Endothelial cell (in vitro differentiated cells): Measurements from ENCODE around the gene DAAM2. TPM values are rescaled to one million over a fixed set of nuclear protein-coding genes. Genes with fewer than 3 reads are reported as not detected.

Experiments
- DNase-seq: peaks from one replicate; pipeline ENCODE4 v3.0.0; 2021; ENCODE audit warnings: low spot score
- H3K27ac Mint-ChIP-seq: one replicate; pipeline ENCODE4 v1.8.0; 2021; ENCODE audit warnings: mixed read lengths, inconsistent platforms; ENCODE audit not compliant: unreplicated experiment
- H3K27me3 Mint-ChIP-seq: one replicate; pipeline ENCODE4 v1.8.0; 2021; ENCODE audit warnings: mild to moderate bottlenecking, moderate library complexity, mixed read lengths, inconsistent platforms; ENCODE audit not compliant: unreplicated experiment
- H3K36me3 Mint-ChIP-seq: one replicate; pipeline ENCODE4 v1.8.0; 2021; ENCODE audit warnings: mild to moderate bottlenecking, low read depth, mixed read lengths, inconsistent platforms; ENCODE audit not compliant: unreplicated experiment
- H3K4me1 Mint-ChIP-seq: one replicate; pipeline ENCODE4 v1.8.0; 2021; ENCODE audit warnings: mild to moderate bottlenecking, mixed read lengths, inconsistent platforms; ENCODE audit not compliant: unreplicated experiment
- H3K4me3 Mint-ChIP-seq: one replicate; pipeline ENCODE4 v1.8.0; 2021; ENCODE audit warnings: mild to moderate bottlenecking, mixed read lengths, inconsistent platforms; ENCODE audit not compliant: unreplicated experiment
- H3K9me3 Mint-ChIP-seq: one replicate; pipeline ENCODE4 v1.8.0; 2021; ENCODE audit warnings: mixed read lengths, inconsistent platforms; ENCODE audit not compliant: unreplicated experiment
- long read RNA-seq: library from polyadenylated mRNA; unstranded; transcript quantifications from one replicate; pipeline ENCODE4 v2.0.0, GENCODE V29; 2020; ENCODE audit not compliant: unreplicated experiment
- total RNA-seq: library from RNA; stranded (reverse); fragmentation: NEBNext Ultra II Directional; extraction: Animal tissue kit (Norgen Biotek cat#: 25700); gene quantifications from one replicate; pipeline ENCODE4 v1.2.1, GENCODE V29; 2021; ENCODE audit not compliant: unreplicated experiment
- TF ChIP-seq, protein P1 (sequence below): fragments of 200-600 bp; sonication (generic); IDR thresholded peaks from one replicate; pipeline ENCODE4 v1.5.0; 2021; ENCODE audit warnings: antibody characterized with exemption; ENCODE audit not compliant: unreplicated experiment

The DAAM2 gene
- total RNA-seq: 3.0 TPM
- long read RNA-seq, partial matches to known transcripts: 0 of 1 reads
- long read RNA-seq, other reads (novel, unspliced or antisense): 0 of 1 reads

DNA sequence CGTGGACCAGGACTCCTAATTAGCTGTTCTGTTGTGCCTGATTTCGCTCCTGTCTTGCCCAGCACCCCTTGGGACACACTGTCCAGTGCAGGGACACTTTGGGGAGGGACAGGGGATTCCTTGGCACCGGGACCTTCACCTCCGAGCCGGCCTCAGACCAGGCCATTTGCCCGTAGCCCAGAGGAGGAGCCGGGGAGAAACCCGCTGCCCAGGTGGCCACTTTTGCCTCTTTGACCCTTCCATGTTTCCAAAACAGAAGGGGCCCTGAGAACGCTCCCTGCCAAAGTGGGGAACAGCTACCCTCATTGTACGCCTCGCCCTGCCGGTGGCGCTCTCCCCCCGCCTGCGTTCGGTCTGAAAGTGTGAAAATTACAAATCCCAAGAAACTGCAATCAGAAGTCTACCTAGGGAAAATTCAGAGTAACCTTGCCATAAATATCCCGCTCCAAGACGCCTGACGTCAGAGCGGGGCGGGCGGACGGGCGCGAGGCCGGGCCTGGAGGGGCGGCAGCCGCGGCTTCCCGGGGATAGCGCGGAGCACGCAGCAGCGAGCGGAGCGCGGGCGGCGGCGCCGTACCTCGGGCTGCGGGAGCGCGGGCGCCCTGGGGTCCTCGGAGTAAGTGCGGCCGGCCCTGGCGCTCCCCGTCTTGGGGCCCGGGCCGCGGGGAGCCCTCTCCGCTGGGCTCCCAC lies at the start of gene DAAM2:
TSS of gene DAAM2 (plus strand) at position 527 of the 690 bp plus-strand sequence. CDS start 63,927 bp downstream, outside the sequence.
- no peaks in the 10 kb centered on the region for H3K36me3 Mint-ChIP-seq
- no peak within 1 kb of the TSS for H3K27ac Mint-ChIP-seq
- DNase-seq: peak; percentile 60
- H3K27me3 Mint-ChIP-seq: peaks cover 4% of the 10 kb centered on the region
- peaks cover 15% of the 10 kb centered on the region for H3K4me1 Mint-ChIP-seq
- peak within 1 kb of the TSS; percentile 84 for H3K4me3 Mint-ChIP-seq
- no peaks in the 10 kb centered on the region for H3K9me3 Mint-ChIP-seq
- TF ChIP-seq, protein P1, sequence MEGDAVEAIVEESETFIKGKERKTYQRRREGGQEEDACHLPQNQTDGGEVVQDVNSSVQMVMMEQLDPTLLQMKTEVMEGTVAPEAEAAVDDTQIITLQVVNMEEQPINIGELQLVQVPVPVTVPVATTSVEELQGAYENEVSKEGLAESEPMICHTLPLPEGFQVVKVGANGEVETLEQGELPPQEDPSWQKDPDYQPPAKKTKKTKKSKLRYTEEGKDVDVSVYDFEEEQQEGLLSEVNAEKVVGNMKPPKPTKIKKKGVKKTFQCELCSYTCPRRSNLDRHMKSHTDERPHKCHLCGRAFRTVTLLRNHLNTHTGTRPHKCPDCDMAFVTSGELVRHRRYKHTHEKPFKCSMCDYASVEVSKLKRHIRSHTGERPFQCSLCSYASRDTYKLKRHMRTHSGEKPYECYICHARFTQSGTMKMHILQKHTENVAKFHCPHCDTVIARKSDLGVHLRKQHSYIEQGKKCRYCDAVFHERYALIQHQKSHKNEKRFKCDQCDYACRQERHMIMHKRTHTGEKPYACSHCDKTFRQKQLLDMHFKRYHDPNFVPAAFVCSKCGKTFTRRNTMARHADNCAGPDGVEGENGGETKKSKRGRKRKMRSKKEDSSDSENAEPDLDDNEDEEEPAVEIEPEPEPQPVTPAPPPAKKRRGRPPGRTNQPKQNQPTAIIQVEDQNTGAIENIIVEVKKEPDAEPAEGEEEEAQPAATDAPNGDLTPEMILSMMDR: no peak

- no peak for DNase-seq
- no peak overlapping the region for H3K4me3 Mint-ChIP-seq
- no peaks in the 10 kb centered on the region for H3K4me1 Mint-ChIP-seq
- no peaks in the 10 kb centered on the region for H3K27me3 Mint-ChIP-seq
- H3K36me3 Mint-ChIP-seq: no peaks in the 10 kb centered on the region
- TF ChIP-seq, protein P1: no peak
- no peak overlapping the region for H3K27ac Mint-ChIP-seq
- no peaks in the 10 kb centered on the region for H3K9me3 Mint-ChIP-seq
Observed at GRCh38 chr6:39746795-39747194, 45.4 kb upstream of the DAAM2 start.

DNA sequence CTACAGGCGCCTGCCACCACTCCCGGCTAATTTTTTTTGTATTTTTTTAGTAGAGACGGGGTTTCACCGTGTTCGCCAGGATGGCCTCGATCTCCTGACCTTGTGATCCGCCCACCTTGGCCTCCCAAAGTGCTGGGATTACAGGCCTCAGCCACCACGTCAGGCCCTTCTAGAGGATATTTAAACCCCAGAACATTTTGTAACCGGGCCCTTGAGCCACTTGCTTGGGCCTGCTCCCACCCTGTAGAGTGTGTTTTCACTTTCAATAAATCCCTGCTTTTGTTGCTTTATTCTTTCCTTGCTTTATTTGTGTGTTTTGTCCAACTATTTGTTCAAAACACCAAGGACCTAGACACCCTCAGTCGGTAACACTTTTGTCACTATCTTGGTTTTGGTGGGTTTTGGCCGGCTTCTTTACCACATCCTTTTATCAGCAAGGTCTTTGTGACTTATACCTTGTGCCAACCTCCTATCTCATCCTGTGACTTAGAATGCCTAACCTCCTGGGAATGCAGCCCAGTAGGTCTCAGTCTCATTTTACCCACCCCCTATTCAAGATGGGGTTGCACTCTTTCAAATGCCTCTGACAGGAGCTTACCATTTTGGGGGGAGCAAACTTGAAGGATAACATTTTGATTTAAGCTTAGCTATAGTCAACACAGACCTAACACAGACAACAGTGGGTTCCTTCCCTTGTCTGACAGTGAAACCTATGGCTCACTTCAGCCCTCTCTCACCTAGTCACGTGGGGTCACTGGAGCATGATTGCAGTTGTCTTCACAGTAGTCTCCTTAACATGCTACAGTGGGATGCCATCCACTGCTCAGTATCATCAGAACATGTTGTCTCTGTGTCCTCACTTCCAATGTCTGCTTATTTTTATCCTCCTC lies 39.1 kb upstream of the DAAM2 start:
- Mint-ChIP-seq H3K36me3 (no peaks in the 10 kb centered on the region), H3K9me3 (no peaks in the 10 kb centered on the region), H3K27ac (no peak overlapping the region), H3K27me3 (peaks cover 3% of the 10 kb centered on the region), H3K4me3 (no peak overlapping the region), H3K4me1 (no peaks in the 10 kb centered on the region)
- TF ChIP-seq, protein P1: no peak
- DNase-seq: no peak

DNA sequence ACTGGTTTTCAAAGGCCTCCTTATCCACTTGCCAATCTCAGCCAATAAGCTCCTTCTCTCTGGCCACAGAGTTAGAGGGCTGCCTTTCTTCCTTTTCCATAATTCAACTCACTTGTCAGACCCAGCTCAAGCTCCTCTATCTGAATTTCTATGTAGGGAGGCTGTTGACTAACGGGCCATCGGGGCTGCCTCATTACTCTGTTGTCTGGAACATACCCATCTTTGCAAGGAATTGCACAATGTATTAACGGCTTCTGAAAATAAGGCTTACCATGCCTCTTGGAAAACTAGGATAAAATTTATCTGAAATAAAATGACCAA lies 38.5 kb upstream of the DAAM2 start:
- Mint-ChIP-seq H3K4me1 (no peaks in the 10 kb centered on the region), H3K4me3 (no peak overlapping the region), H3K27ac (no peak overlapping the region), H3K9me3 (no peaks in the 10 kb centered on the region), H3K36me3 (no peaks in the 10 kb centered on the region), H3K27me3 (peaks cover 3% of the 10 kb centered on the region)
- DNase-seq: no peak
- TF ChIP-seq, protein P1: no peak
